Right kidney (tissue), 1 donor: ENCODE measurements around the gene QSOX1.

Experiments used
- DNase-seq: peaks from one replicate; pipeline ENCODE4 v3.0.0-alpha.2; 2016

QSOX1 gene

DNA sequence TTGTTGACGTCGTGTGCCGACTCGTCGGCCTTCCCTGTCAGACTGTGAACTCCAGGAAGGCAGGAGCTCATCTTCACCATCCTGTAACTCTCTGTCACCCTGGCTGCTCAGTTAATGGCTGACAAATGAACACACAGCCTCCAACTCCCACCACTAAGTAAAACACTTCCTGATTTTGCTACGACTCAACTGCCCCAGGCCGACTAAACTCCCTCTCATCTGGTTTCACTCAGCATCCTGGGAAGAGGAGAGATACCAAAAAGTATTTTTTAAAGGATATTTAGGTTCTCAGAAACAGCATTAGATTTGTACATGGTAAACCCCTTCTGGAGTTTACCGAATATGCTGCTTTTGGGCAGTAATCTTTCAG lies 57.2 kb downstream of the QSOX1 start:
- DNase-seq, result no peak

DNA sequence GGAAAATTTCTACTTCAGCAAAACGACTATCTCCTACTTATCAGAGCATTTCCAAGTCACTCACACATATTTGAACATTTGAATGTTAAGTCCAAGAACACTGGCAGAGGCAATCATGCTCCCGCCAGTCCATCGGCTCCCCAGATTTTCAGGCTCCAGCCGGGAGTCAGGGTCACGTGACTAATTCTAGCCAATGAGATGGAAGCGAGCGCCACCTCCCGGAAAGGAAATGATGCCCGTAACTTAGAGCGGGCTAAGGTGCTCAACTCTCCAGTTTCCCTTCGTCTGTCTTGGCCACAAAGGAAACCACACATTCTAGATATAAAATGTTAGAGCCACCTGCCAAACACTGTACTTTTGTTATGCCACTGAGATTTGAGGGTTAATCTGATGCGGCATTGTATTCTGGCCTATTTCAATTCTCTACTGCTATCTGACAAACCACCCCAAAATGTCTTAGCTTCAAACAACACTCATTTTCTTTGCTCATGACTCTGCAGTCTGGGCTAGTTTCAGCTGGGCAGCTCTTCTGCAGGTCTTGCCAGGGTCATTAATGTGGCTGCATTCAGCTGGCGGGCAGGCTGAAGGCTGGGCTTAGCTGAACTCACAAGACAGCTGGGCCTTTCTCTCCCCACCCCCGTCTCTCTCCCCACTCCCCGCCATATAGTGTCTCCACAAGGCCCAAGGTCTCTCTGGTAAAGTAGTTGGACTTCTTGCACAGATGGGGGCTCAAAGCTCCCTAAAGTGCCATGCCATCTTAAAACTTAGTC lies 58.9 kb downstream of the QSOX1 start:
- no peak for DNase-seq

DNA sequence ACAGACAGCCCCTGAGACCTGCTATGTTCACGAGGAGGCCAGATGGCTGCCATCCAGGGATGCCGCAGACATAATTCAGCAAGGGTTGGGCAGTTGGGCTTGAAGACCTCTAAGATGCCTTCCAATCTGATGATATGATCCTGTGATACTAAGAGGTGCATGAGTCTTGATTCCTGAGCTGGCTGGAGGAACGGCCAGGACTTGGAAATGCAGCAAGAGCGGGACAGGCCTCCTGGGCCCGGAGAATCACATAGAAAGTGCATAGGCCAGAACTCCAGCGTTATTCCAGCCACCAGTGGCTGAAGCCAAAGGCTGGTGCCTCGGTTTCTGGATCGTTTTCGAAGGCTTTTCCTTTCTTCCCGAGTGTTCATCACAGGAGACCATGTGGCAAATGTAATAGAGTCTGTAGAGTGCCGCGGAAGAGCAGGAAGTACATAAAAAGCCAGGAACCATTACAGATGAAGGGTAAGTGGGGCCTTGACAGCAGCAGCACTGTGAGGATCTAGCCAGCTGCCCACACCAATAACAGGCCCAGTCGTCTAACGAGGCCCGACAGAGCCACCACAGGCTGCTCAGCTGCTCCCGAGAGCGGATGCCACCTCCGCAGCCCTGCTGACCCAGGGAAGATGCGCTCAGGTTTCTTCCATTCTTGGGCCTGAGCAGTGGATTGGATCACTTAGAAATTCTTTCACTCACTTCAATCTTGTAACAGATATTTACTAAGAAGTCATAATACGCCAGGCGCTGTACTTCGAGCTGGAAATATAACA lies 61.4 kb downstream of the QSOX1 start:
- no peak for DNase-seq

DNA sequence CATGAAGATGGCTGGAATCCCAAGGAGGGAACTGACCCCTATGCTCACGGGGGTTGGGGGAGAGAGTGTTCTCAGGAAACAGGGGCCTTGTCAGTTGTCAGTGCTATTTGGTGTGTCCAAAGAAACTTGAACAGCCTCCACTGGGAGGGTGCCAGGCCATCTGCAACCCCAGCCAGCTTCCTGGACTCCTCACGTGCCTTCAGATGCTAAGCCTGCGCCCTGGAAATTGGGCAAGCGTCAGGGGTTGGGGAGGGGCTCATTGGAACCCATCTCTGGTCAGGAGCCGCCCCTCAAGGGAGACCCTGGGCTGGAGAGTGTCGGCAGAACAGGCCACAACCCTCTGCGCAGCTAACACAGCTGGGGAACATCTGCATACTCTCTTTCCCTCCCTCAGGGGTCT lies 62.3 kb downstream of the QSOX1 start:
- DNase-seq, result no peak

DNA sequence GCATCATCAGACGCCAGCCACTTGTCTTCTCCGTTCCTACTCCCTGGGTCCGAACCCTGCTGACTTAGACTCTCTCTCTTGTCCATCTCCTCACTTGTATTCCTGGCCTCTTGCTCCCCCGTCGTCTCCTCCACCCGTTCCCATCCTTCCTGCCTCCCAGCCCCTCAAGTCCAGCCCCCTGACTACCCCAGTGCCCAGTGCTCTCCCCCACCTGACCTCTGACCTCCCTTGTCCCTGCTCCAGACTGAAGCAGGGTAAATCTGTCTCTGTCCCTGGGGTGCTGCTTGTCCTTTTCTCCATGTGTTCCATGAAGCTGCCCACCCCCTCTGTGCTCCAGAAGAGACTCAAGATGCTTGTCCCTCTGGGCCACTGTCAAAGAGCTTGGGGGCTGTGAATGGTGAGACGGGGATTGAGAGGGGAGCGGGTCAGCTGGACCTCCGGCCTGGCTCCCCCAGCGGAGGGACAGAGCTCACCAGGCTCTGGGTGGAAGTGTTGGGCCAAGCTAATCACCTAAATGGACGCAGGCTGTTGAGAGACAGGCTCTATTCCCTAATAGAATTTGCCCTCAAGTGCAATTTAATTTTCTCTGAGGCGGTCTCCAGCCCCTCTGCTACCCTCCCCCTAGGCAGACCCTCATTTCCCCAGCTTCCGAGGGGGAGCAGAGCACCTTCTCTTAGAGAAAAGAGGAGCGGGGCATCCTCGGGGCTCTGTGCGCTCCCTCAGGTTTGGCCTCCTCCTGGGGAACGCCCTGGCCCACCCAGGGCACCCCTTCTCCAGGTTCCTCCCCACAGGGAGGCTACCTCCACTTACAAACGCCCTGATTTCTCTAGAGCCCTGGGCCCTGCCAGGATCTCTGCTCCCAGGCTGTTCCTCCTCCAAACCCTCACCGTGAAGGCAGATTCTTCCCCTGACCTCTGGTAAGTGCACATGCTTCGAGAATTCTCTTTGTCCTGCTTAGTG lies 64.4 kb downstream of the QSOX1 start:
- DNase-seq, result no peak

DNA sequence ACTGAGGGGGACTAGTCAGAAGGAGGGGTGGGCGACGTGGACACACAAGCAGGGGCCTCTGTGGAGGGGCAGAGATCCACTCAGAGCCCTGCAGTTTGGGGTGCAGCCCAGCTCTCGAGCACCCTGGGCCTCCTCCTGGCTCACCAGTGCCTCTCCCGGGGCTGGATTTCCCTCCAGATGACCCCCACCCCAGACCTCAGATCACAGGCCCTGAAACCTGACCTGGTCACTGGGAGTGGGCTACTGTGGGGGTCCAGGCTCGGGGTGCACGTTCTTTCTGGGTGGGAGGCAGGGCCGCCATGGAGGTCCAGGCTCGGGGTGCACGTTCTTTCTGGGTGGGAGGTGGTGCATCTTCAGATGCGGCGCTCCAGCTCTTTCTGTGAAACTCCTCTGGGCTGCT lies 65.1 kb downstream of the QSOX1 start:
- DNase-seq, result no peak

DNA sequence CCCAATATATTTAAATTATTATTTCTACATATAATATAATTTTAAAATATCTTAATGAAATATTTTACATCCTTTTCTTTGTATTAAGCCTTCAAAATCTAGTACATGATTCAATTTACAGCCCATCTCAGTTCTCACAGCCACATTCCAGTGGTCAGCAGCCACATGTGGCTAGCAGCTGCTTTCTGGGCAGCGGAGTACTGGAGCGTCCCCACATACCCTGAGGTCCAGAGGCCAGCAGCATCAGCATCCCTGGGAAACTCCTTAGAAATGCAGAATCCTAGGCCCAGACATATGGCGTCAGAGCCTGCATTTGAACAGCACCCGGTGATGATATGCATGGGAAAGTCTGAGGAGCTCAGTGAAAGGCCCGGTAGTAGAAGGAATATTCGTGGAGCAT lies 66.8 kb downstream of the QSOX1 start:
- no peak for DNase-seq

DNA sequence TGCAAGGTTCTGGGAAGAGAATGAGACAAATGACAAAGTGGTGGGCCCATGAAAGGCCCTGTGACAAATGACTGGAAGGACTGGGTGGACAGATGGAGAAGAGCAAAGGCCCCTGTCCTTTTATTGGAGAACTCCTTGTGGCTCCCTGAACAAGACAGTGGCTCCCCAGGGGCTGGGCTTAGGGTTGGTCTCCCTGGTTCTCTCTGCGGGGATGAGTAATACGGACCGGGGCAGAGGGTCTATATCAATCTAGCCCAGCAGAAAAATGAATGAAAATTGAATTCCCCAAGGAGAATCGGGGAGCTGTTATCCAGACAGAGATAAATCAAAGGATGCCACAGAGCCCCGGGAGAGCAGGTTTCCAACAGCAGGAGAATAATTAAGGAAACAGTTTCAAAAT lies 70.2 kb downstream of the QSOX1 start:
- no peak for DNase-seq

DNA sequence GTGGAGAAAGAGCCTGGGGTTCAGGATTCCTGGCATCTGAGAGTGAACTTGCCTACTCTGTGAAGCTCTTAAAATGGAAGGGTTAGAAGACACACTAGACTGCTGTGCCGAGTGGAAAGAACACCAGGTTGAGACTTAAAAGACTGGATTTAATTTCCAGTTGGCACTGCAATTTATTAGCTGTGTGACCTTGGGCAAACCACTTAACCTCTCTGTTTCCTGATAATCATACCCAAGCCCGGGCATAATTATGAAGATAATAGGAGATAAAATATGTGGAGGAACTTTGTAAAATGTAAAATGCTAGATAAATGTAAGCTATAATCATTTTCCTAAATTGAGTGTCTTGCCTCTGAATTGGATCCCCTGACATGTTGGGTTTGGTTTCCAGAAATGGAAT lies 70.7 kb downstream of the QSOX1 start:
- DNase-seq, result no peak

DNA sequence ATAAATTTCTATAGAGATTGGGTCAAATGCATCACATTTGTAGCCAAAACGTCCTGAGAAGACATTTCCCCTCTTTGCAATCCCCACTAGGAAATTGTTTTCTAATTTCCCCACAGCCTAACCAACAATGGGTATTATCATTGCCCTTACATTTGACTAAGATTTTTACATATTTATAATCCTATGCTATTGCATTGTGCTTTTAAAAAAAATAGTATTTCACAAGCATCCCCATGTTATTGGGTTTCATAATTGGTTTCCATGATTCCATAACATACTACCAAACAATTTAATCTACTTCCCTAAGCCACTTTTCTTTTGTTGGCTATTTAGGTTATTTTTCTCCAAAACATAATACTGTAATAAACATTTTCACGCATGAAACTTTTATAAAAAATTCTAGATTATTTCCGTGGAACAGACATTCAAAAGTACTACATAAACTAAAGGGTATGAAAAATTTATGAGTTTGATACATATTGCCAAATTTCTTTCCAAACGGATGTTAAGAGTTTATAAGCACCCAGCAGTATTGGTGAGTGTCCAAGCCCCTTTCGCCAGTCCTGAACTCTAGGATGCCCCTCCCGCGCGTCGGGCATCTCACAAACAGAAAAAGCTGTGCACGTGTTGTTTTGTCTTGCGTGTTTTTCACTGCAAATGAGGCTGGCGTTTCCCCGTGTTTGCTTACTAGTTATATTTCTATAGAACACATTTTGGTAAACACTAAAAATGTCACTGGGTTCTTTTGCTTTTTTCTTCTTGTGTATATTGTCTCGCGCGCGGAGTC lies 73.4 kb downstream of the QSOX1 start:
- DNase-seq, result no peak

DNA sequence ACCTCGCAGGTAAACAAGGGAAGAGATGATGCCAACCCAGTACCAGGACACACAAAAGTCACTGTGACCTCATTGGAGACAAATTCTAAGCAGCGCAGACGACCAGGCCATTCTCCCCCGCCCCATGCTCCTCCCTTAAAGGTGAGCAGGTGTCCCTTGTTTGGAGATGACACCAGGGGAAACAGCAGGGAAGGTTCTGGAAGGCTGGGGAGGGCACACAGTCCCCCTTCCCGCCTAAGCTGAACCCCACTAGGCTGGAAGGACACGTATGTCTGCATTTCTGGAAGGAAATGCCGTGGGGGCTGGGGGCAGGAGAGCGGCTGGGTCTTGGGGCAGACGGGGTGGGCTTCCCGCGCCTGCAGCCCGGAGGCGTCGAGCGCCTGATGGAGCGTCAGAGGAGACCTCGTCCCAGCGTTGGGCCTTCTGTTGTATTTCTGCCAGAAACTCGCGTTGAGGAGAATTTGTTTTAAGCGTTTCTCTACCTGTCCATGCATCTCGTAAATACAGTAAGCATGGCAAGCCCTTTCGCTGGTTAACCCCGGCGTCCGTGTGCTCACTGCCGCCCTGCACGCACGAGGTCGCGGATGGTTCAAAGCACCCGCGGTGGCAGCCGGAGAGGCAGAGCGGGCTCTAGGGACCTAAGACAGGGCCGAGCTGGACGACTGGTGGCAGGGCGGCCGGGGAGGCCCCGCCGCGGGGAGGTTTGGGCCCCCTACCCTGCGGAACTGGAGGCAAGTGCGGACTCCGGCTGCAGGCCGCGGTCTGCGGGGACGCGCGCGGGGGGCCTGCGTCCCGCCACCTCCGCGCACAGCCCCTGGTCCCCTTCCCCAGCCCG lies 74.2 kb downstream of the QSOX1 start:
- peak; percentile 75 for DNase-seq

DNA sequence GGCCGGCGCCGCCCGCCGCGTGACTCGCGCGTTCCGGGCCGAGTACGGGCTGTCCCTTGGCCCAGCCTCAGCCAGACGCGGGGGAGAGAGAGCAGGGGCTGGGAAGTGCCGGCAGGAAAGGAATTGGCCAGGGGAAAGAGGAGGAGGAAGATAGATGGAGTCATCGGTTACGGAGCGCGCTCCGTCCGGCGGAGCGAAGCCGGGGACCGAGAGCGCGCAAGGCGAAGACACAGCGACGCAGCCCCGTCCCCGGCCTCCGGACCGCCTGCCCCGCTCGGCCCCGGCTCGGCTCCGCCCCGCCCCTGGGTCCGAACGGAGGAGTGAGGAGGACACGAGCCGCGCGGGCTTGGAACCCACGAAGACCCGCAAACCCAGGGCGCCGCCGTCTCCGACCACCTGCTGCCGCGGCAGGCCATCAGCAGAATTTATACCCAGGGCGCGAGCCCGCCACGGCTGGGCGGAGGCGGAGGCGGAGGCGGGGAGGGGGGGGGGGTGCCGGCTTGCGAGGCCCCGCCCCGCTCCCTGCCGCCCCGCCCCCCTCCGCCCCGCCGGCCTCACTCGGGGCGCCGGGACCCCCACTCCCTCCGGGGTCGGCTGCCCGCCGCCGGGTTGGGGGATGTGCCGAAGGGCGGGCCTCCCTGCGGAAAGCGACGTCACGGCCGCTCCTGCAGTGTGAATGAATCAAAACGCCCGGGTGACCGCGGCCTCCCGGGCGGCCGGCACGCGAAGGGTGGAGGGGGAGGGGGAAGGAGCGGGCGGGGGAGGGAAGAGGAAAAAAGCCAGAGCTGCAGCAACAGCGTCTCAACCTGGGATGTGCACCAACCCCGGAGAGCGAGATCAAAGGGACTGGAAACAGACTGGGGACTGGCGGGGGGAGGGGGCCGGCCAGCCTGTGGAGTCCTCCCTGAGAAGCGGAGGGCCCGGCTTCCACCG lies 75.1 kb downstream of the QSOX1 start, which contains the start of gene LHX4:
TSS of gene LHX4 (plus strand) at position 782 of the 933 bp plus-strand sequence. CDS start 266 bp downstream, outside the sequence.
- peak; percentile 81 for DNase-seq

DNA sequence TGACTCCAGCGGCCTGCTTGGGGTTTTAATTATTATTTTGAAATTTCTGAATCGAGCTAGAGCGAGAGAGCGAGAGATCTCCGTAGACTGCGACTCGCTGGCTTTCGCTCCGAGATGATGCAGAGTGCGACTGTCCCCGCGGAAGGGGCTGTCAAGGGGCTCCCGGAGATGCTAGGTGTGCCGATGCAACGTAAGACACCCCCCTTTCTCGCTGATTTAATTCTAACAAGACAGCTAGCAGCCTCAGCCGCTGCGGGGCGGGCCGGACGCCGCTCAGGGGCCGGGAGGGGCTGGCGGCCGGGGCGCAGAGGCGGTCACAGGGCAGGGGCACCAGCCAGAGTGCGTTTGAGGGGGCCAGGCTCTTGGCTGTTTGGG lies 75.7 kb downstream of the QSOX1 start:
- DNase-seq, result peak; percentile 68

DNA sequence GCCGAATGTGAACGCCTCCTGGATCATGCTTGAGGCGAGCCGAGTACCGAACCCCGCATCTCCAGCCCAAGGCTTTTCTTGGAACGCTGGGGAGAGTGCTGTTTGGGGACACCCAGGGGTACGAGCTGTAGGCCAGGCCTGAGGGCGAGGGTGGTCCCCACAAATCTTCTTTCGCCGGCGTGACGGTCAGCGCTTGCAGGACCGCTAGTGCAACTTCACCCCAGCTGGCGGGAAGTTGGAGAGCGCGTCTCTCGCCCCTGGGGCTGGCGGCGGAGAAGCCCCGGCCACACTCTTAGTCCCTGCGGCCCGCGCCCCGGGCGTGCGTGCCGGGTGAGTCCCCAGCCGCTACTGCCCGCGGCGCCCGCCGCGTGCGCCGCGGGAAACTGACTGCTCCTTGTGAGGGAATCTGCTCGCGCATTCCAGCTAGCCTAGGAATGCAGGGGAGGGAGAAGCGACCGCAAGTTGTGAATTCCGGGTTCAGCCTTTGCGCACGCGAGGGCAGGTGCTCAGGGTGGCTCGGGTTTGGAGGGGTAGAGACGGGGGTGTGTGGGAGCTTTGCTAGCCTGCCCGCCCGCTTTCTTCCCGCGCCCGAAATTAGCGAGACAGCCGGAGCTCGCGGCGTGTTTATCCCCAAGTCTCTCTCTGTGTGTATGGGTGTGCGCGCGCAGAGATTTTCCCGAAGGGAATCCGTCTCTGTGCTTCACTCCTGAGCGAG lies 76.3 kb downstream of the QSOX1 start:
- peak; percentile 76 for DNase-seq

DNA sequence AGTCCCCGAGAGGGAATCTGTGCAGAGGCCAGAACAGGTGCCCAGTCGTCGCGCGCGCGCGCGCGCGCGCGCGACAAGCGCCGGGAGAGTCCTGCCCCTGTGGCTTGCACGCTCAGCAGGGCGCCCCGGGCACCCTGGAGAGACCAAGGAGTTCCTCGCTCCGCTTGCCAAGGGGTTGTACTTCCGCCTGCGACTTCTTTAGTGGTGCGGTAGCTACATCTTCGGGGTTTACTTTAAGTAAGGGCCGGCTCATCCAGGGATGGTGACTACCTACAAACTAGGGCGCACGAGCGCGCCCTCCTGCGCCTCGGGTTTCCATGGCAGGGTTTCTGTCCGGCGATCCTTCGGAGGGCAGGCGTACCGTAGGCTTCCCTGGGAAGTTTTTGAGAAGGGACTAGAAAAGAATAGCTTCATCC lies 76.8 kb downstream of the QSOX1 start:
- DNase-seq, result peak; percentile 71

DNA sequence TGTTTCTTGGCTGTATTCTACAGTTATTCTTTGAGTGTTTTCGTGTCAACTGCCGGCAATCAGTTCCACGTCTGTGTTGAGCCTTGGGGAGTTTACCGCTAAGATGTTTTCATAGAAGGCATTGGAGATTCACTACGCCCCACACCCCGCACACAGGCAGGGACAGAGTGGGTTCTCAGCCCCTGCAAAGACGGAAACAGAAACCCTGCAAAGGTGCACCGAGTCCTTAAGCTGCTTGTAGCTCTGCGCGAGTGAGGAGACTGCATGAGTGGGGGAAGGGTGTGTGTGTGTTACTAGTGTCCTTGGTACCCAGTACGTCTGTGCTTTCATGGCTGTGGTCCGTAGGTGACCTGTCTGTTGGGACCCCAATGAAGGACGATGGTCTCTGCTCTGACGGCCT lies 77.3 kb downstream of the QSOX1 start:
- no peak for DNase-seq

DNA sequence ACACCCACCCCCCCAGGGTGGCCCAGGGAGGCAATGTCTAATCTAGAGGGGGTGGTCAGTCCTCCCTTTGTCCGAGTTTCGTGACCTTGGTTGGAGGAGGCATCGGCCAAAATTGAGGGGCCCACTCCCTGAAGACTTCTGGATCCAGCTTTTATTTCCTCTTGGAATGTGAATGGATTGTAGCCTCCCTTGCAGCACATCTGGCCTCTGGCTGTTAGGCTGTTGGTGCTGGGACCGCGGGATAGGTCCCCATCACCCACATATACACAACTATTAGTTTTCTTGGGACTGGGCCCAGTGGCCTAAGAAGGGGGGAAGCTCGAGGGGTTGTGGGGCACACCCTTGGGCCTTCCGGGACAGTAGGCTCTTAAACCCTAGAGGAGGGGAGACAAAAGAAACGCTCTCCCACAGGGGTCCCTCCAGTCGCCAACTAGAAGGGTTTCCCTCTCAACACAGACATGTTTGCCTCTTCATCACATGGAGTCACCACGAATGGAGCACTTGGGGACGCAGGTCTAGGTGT lies 77.9 kb downstream of the QSOX1 start:
- peak; percentile 21 for DNase-seq

DNA sequence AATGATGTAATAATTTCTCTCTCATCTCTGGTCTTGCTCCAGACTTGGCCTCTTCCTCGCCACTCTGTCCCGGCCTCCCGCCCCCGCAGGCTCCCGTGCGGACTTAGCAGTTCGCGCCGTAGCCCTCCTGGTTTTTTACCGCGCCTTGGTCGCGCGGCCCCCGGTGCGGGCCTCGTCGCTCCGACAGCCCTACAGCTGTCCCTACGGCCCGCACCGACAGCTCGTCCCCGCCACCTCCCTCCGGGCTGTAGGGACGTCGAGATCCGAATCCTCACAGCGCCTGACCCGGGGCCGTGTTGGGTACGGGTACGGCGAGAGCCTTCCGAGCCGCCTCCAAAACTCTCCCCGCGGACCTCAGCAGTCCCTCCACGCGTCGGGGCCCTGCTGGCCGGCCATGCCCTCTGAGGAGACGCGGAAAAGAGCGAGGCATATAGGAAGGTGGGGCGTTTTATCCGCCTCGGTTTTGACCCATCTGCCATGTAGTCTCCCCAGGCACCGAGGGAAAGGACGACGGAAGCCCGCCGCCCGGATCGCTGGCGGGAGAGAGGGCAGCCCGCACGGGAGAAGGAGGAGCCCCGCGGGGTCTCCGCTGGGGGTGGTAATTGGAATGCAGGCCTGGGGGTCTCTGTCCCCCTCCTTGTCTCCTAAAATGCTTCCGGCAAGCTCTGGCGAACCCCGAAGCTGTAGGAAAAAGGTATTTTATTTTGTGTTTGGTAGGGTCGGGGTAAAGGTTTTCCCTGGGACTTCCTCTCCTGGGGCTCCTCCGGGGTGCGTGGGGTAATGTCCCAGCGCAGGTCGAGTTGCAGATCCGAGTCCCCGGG lies 78.7 kb downstream of the QSOX1 start:
- DNase-seq, result peak; percentile 58
